CD14-positive monocyte (primary cell): ENCODE data around the gene IER3IP1. TPM values are rescaled to one million over a fixed set of nuclear protein-coding genes. Genes with fewer than 3 reads are reported as not detected.

Source experiments
- DNase-seq, 3 donors: peaks; one replicate each; pipeline ENCODE4 v3.0.0-alpha.2; 2011 to 2022
- H2AFZ ChIP-seq: 2 replicates; pipeline ENCODE4 v1.6.0; 2012; ENCODE audit warnings: mild to moderate bottlenecking, low read depth, low read length, inconsistent platforms; ENCODE audit not compliant: insufficient read depth, poor library complexity, severe bottlenecking
- H3K27ac ChIP-seq, 2 donors: 1 replicate in 1 of 2; 2 replicates in 1 of 2; pipeline ENCODE4 v1.5.1; 2012 to 2013; ENCODE audit warnings: low read length in 2 of 2, control low read depth in 1 of 2, inconsistent platforms in 1 of 2, low read depth in 1 of 2, mild to moderate bottlenecking in 1 of 2
- H3K27me3 ChIP-seq, 2 donors: one replicate each; pipeline versions ENCODE4 v1.6.0 to v1.6.1; 2011 to 2013; ENCODE audit warnings: low read length in 2 of 2; ENCODE audit not compliant: control insufficient read depth in 2 of 2, insufficient read depth in 2 of 2
- H3K36me3 ChIP-seq, 2 donors: replicated peaks in 1 of 2; 1 replicate in 1 of 2; 2 replicates in 1 of 2; pipeline versions ENCODE4 v1.5.1 to v1.6.1; 2012 to 2013; ENCODE audit warnings: low read length in 2 of 2, control low read depth in 1 of 2, inconsistent platforms in 1 of 2, mild to moderate bottlenecking in 1 of 2; ENCODE audit not compliant: insufficient read depth in 2 of 2, control insufficient read depth in 1 of 2
- H3K4me1 ChIP-seq, 2 donors: 1 replicate in 1 of 2; 2 replicates in 1 of 2; pipeline versions ENCODE4 v1.5.1 to v1.6.1; 2012 to 2013; ENCODE audit warnings: low read length in 2 of 2, control low read depth in 1 of 2, inconsistent platforms in 1 of 2, mild to moderate bottlenecking in 1 of 2, moderate library complexity in 1 of 2; ENCODE audit not compliant: insufficient read depth in 2 of 2, control insufficient read depth in 1 of 2
- H3K4me2 ChIP-seq: replicated peaks from 2 replicates; pipeline ENCODE3; 2012; ENCODE audit warnings: low read length, moderate library complexity, mild to moderate bottlenecking; ENCODE audit not compliant: poor library complexity, severe bottlenecking; ENCODE audit errors: extremely low read depth
- H3K4me3 ChIP-seq, 3 experiments: fragments of 200-600 bp in 1 of 3; sonication (generic) in 1 of 3; replicated peaks in 1 of 3; 1 replicate in 2 of 3; 2 replicates in 1 of 3; pipeline ENCODE4 v1.5.1; 2011 to 2013; ENCODE audit warnings: low read length in 3 of 3, mild to moderate bottlenecking in 3 of 3, control low read depth in 2 of 3, low read depth in 2 of 3, inconsistent platforms in 1 of 3, moderate library complexity in 1 of 3
- H3K79me2 ChIP-seq: 2 replicates; pipeline ENCODE4 v1.6.0; 2012; ENCODE audit warnings: mild to moderate bottlenecking, control low read depth, inconsistent platforms, low read length, moderate library complexity; ENCODE audit not compliant: insufficient read depth
- H3K9ac ChIP-seq: 2 replicates; pipeline ENCODE4 v1.6.0; 2017; ENCODE audit warnings: low read length, mild to moderate bottlenecking; ENCODE audit not compliant: insufficient read depth, poor library complexity, severe bottlenecking
- H3K9me3 ChIP-seq, 2 donors: replicated peaks in 1 of 2; 1 replicate in 1 of 2; 2 replicates in 1 of 2; pipeline versions ENCODE4 v1.5.1 to v1.6.1; 2012 to 2013; ENCODE audit warnings: low read length in 2 of 2, control low read depth in 1 of 2; ENCODE audit not compliant: control insufficient read depth in 1 of 2, insufficient read depth in 1 of 2
- H4K20me1 ChIP-seq: 2 replicates; pipeline ENCODE4 v1.6.0; 2012; ENCODE audit warnings: mild to moderate bottlenecking, low read length, control low read depth, moderate library complexity; ENCODE audit not compliant: insufficient read depth
- H3K27ac Mint-ChIP-seq, 7 donors: one replicate each; pipeline ENCODE4 v1.8.0; 2020; ENCODE audit warnings: mild to moderate bottlenecking in 7 of 7, mixed read lengths in 7 of 7, moderate library complexity in 6 of 7, inconsistent platforms in 2 of 7
- H3K27me3 Mint-ChIP-seq, 3 donors: one replicate each; pipeline ENCODE4 v1.8.0; 2021 to 2022; ENCODE audit warnings: low read depth in 3 of 3, mild to moderate bottlenecking in 3 of 3, mixed read lengths in 3 of 3, moderate library complexity in 3 of 3, inconsistent platforms in 1 of 3
- H3K36me3 Mint-ChIP-seq, 2 donors: one replicate each; pipeline ENCODE4 v1.8.0; 2020; ENCODE audit warnings: mixed read lengths in 2 of 2, inconsistent platforms in 1 of 2, mild to moderate bottlenecking in 1 of 2
- H3K4me1 Mint-ChIP-seq: one replicate; pipeline ENCODE4 v1.8.0; 2020; ENCODE audit warnings: mild to moderate bottlenecking, mixed read lengths
- H3K4me3 Mint-ChIP-seq, 2 donors: one replicate each; pipeline ENCODE4 v1.8.0; 2020; ENCODE audit warnings: mild to moderate bottlenecking in 2 of 2, mixed read lengths in 2 of 2, moderate library complexity in 1 of 2
- H3K9me3 Mint-ChIP-seq, 7 donors: one replicate each; pipeline ENCODE4 v1.8.0; 2020 to 2022; ENCODE audit warnings: mixed read lengths in 7 of 7, mild to moderate bottlenecking in 6 of 7, moderate library complexity in 6 of 7, inconsistent platforms in 2 of 7
- WGBS: methylation state at CpG from one replicate; pipeline ENCODE4 v1.1.5; 2013; ENCODE audit warnings: missing lambda C conversion rate; ENCODE audit not compliant: insufficient coverage; 5-methylcytosine and 5-hydroxymethylcytosine counted together
- intact Hi-C, 2 donors: fragments of 100-400 bp; cut with micrococcal nuclease; formaldehyde crosslinking; loops; one replicate each; pipeline versions ENCODE4 v1.15.0 to v1.15.1; 2023
- polyA plus RNA-seq, 3 donors: library from polyadenylated mRNA; depleted of rRNA in 1 of 3; unstranded in 2 of 3; stranded (reverse) in 1 of 3; fragments of 300-500 nt in 2 of 3; fragments of >200 nt in 1 of 3; fragmentation: Illumina TruSeq in 2 of 3; gene quantifications; 1 replicate in 2 of 3; 2 replicates in 1 of 3; pipeline ENCODE4 v1.2.3, GENCODE V29; 2012 to 2021
- TF ChIP-seq, protein P1 (sequence below): fragments of 200-600 bp; IDR thresholded peaks from one replicate; pipeline ENCODE4 v1.8.0; 2022; ENCODE audit warnings: antibody characterized with exemption, mild to moderate bottlenecking

Gene IER3IP1
- polyA plus RNA-seq, 3 donors: 3.8 to 17.2 (median 14.4) TPM

DNA sequence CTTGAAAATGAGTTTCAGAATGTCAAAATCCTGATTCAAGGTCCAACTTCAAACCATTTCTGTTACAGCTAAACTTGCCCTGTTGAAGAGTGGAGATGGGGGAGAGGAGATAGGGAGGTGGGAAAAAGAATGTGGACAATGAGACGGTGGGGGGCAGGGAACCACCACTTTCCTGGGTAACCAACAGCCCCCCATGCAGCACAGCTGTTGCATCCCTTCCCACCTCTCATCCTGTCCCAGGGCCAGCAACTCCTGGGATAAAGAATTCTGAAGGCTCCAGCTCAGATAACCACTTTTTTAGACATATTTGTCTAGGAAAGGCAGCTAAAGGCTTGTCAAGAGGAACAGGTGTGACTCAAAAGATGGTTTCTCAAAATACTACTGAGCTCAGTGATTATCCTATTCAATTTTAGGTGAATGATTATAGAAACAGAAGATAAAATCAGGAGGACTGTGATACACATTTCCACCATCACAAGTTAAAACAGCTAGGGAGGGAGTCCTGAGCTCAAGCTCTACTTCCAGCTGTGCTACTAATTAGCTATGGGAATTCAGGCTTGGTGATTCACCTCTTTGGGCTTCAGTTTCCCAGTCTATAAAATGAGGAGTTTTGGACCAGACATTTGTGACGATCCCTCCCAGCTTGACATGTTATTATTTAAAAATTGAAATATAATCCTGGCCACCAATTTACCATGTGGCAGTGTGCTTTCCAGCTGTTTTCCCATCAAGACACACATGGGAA lies 62.2 kb downstream of the IER3IP1 start:
- no peak overlapping the region for H3K9ac ChIP-seq
- H2AFZ ChIP-seq: no peak overlapping the region
- Mint-ChIP-seq H3K9me3 (peaks cover 0 to 2% (median 0%) of the 10 kb centered on the region in 7 donors), H3K36me3 (peaks cover 67 to 73% of the 10 kb centered on the region in 2 donors), H3K27ac (no peak overlapping the region), H3K27me3 (no peaks in the 10 kb centered on the region), H3K4me1 (no peaks in the 10 kb centered on the region), H3K4me3 (no peak overlapping the region)
- H4K20me1 ChIP-seq: no peaks in the 10 kb centered on the region
- no peak overlapping the region for H3K4me3 ChIP-seq
- TF ChIP-seq, protein P1, sequence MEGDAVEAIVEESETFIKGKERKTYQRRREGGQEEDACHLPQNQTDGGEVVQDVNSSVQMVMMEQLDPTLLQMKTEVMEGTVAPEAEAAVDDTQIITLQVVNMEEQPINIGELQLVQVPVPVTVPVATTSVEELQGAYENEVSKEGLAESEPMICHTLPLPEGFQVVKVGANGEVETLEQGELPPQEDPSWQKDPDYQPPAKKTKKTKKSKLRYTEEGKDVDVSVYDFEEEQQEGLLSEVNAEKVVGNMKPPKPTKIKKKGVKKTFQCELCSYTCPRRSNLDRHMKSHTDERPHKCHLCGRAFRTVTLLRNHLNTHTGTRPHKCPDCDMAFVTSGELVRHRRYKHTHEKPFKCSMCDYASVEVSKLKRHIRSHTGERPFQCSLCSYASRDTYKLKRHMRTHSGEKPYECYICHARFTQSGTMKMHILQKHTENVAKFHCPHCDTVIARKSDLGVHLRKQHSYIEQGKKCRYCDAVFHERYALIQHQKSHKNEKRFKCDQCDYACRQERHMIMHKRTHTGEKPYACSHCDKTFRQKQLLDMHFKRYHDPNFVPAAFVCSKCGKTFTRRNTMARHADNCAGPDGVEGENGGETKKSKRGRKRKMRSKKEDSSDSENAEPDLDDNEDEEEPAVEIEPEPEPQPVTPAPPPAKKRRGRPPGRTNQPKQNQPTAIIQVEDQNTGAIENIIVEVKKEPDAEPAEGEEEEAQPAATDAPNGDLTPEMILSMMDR: no peak
- H3K9me3 ChIP-seq: no peaks in the 10 kb centered on the region
- no peaks in the 10 kb centered on the region for H3K79me2 ChIP-seq
- intact Hi-C loops: no loop called here
- peaks cover 45 to 82% of the 10 kb centered on the region in 2 donors for H3K36me3 ChIP-seq
- no CpG with 5 or more reads among the region's 2 CpGs for WGBS
- no peak overlapping the region for H3K4me2 ChIP-seq
- H3K27me3 ChIP-seq: no peaks in the 10 kb centered on the region
- H3K27ac ChIP-seq: no peak overlapping the region
- DNase-seq: no peak
- no peaks in the 10 kb centered on the region for H3K4me1 ChIP-seq

GRCh38 chr18:47110492-47111274 lies 65.5 kb downstream of the IER3IP1 start:
- H3K4me3 Mint-ChIP-seq: no peak overlapping the region
- no peaks in the 10 kb centered on the region for H3K4me1 Mint-ChIP-seq
- Histone ChIP-seq H3K27ac (no peak overlapping the region), H3K4me2 (no peak overlapping the region), H3K4me3 (no peak overlapping the region), H4K20me1 (no peaks in the 10 kb centered on the region), H2AFZ (no peak overlapping the region), H3K79me2 (no peaks in the 10 kb centered on the region), H3K9me3 (no peaks in the 10 kb centered on the region), H3K9ac (no peak overlapping the region), H3K4me1 (no peaks in the 10 kb centered on the region), H3K27me3 (no peaks in the 10 kb centered on the region), H3K36me3 (peaks cover 66 to 97% of the 10 kb centered on the region in 2 donors)
- intact Hi-C loops: no loop called here
- peaks cover 0 to 1% (median 0%) of the 10 kb centered on the region in 3 donors for H3K27me3 Mint-ChIP-seq
- no peak overlapping the region for H3K27ac Mint-ChIP-seq
- 97% methylated on average over 4 of the region's 6 CpGs for WGBS
- DNase-seq: no peak
- TF ChIP-seq, protein P1: no peak
- H3K9me3 Mint-ChIP-seq: peaks cover 0 to 2% (median 0%) of the 10 kb centered on the region in 7 donors
- peaks cover 84 to 89% of the 10 kb centered on the region in 2 donors for H3K36me3 Mint-ChIP-seq
